ENCODE measurements around the gene CASZ1.

CASZ1 gene

DNA sequence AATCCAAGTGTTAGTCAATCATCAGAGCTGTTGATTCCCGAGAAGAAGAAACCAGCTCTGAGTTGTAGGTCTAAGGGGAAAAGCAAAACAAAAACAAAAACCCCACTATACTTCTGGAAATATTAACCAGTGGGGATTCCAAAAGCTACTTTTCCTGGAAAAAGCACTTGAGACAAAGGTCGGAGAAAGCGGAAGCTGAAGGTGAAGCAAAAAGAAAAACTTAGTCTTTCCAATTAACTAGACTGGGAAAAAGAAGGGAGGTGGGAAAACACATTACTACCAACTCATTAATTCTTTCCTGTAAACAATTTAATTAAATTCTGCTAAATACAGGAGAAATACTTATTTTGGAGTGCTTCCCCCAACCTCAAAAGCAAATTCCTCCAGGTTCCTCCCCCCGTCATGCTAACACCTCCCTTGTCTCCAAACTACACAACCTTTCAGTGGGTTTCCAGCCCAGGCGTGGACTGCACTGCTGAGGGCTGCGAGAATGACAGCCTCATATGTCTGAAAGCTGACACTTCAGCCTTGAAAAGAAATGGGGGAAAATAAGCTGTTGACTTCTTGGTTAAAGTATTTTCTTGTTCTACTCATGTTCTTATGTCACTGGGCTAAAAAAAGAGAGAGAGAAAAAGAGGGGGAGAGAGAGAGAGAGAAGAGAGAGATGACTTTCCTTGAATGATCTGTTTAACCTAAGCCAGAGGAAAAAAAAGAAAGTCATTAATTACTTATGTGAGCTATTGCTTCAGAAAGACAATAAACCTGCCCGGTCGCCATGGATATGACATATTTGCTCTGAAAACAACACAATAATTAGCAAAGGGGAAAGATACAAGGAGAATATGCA is 5.1 kb downstream of the CASZ1 start:
- DNase-seq: peak; percentile 54

GRCh38 chr1:10789803-10790702 is 6.4 kb downstream of the CASZ1 start:
- DNase-seq: peak; percentile 60

GRCh38 chr1:10789047-10789791 is 7.2 kb downstream of the CASZ1 start:
- DNase-seq: peak; percentile 76

GRCh38 chr1:10788592-10789006 is 7.8 kb downstream of the CASZ1 start:
- DNase-seq: no peak

DNA sequence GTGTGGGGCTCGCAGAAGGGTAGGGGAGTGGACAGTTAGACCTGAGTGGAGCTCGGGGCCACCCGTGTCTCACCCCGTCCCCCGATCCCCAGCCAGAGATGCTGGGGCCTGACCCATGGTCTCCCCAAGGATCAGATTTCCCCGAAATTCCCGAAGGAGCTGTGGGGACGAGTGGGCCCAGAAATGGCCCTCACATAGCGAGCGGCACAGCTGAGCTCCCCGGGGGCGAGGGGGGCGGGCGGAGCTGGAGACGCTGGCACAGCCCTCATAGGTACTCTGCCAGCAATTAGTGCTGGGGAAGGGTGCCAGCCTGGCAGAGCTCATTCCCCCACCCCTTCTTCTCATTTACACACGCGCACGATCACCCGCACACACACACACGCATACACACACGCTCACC is 9.2 kb downstream of the CASZ1 start:
- DNase-seq: no peak

DNA sequence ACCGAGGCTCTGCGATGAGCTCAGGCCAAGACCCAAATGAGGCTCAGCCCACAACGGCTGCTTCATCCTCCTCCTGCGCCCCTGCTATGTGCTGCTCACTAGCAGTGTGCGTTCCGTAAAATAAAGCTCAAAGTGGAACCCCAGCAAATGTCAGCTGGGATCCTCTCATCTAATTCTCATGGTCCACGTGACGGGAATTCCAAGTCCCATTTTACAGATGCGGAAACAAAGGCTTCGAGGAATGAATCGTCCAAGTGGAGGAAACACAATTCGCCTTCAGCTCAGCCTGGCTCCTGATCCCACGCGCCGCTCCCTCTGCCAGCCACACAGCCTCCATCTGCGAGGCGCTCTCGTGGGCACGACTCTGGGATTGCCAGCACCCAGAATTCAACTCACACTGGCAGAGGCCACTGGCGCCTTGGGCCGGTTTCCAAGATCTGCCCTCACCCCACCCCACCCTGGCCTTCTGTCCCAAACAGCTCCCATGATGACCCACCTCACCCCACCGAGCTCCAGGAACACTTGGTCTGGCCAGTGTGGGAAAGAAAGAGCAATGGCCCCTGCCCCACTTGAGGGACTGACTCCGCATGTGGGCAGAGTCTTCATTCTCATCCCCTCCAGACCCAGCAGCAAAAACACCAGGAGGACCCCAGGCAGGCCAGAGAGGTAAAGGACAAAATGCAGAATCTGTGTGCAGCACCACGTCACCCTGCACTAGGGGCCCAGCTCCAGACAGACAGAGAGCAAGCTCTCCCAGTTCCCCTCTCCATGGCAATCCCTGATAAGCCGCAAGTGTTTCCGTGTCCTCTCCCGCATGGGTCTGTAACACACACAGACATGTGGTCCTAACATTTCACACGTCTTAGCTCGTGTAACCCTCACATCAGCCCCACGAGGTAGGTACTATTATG is 10.5 kb downstream of the CASZ1 start:
- peak; percentile 41 for DNase-seq

GRCh38 chr1:10784998-10785727 is 11.3 kb downstream of the CASZ1 start:
- no peak for DNase-seq

- DNase-seq: no peak
Observed at GRCh38 chr1:10782491-10783244, 13.8 kb downstream of the CASZ1 start.

GRCh38 chr1:10781137-10781536 is 15.3 kb downstream of the CASZ1 start:
- DNase-seq: no peak

DNA sequence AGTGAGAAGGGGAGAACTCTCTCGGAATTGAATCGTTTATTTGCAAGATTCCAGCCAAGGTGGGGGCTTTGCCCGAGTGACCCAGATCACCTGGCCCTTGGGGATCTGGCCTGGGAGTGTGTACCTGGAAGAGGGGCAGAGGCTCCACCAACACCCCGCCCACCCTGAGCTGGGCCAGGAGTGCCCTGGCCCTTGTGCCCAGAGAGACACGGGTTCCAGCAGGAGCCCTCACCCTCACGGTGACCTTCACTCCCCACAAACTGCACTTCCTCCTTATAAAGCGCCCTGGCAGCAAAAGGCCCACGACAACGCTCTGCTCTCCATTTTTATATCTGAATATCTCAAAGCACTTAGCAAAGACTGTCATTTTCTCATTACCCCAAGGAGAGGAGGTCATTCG is 16.6 kb downstream of the CASZ1 start:
- DNase-seq: no peak

- DNase-seq: no peak
Observed at GRCh38 chr1:10779201-10779600, 17.2 kb downstream of the CASZ1 start.

DNA sequence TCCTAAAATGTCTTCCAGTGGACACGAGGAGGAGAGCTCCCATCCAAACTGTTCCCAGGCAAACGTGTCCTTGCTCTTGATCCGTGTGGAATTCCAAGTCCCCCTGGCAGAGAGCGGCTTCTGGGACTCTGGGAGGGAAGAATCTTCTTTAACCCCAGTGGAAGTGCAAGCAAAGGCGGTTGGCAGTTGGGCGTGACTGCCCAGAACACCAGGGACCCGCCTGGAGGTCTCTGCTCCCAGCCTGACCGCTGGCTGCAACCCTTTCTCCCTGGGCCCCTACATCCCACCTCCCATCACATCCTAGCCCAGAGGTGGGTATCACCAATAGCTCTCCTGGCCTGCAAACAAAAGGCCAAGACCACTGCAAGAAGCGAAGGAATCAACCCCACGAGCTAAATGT is 17.8 kb downstream of the CASZ1 start:
- DNase-seq: no peak

DNA sequence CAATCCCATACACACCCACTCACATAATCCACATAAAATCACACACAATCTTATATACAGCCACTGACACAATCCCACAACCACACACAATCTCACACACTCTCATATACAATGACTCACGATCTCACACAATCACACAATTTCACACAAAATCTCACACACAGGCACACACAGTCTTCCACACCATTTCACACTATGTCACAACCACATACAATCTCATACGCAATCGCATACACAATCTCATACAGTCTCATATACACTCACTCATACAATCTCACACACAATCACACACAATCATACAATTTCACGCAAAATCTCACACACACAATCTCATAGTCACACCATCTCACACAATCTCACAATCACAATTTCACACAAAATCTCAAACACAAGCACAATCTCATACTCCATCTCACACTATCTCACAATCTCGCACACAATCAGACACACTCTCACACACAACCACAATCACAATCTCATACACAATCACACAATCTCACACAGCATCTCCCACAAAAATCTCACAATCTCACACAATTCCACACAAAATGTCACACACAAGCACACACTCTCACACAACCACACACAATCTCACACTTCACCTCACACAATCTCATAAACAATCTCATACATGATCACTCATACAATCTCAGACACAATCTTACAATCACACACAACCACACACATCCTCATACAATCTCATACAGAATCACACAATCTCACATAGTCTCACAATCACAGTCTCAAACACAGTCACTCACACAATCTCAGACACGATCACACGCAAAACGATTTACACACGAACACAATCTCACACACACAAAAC is 18.5 kb downstream of the CASZ1 start:
- no peak for DNase-seq

DNA sequence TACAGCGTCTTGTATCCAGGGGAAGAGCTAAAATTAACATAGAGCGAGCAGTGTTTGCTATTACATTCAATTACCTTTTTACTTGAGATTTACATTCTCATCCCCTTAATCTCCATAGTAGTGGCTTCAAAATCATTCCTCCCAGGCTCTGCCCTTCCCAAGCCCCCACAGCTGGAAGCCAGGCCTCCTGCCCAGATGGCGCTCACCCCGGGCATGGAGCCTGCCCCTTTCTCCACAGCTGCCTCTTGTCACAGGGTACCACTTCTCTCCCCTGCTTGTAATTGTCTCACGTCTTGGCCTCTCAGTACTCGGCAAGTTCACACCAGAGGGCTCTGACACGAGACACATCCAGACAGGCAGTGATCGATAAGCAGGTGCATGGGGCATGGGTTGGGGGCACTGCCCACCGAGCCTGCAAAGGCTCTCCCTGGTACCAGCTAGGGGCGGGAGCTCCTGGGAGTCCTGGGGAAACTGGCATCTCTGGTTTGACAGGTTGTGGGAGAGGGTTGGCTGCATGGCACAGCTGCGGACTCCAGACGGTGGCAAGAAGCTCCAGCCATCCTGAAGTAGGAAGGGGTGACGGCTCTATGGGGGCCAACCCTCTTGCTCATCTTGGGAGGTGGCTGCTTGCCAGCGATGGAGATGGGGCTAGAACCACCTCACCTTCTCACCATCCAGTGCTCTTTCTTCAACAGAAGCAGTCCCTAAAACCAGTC is 20.1 kb downstream of the CASZ1 start:
- DNase-seq: no peak

- no peak for DNase-seq
Observed at GRCh38 chr1:10775763-10776162, 20.7 kb downstream of the CASZ1 start.

DNA sequence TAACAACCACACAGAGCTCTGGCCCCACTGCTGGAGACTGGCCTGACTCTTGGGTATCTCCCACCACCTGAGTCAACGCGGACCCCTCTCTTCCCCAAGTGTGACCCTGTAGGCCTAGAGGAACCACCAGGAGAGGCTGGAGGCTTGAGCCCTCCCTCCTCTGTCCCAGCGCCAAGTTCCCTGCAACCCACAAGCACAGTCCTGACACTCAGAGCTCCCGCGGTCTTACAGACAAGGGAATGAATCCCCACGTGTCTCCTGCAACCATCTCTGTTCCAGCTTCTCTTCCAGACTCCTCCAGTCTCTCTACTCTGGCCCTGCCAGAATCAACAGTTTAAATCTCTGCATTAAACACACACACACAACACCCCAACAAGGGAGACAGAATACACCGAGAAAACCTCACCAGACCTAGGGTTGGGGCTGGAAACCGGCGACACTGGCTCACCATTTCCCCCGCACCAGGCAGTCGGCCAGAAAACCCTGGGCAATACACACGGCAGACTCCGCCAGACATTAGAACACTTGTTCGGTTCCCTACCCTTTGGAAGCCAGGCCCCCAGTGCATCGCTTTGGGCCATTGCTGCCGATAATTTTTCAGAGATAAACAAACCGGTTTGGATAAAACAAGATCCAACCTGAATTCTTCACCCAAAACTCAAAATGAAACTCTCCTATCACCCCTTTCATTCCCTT is 21.7 kb downstream of the CASZ1 start:
- no peak for DNase-seq

DNA sequence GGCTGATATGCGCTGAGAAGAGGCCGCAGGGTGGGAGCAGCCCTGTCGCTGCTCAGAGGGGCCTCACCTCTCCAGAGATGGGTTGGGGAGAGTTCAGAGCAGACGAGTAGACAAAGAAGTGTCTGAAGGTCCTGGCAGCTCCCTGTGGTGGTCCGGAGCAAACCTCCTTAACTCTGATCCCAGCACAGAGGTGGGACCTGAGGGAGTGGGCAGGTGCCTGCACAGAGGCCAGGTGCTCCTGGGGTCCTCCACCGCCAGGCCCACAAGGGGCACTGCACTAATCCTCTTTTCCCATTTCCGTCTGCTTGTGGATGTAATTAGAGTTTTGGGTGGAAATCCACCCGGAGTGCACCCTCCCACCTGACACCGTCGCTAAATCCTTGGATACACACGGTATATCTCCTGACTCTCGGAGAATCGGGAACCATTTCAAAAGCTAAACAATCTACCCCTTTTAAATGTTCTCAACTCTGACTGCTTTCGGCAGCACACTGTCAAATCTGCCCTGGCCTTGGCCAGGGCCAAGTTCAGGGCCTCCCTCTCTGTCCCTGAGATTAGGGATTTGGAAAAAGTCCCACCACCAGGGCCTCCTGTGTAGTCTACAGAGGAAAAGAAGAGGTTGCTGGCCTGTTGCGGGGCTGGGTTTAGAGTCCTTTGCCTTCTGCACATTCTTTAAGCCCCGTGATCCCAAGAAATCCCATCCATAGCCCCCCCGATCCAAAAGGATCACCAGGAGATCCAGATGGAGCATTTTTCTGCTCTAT is 22.4 kb downstream of the CASZ1 start:
- peak; percentile 48 for DNase-seq

DNA sequence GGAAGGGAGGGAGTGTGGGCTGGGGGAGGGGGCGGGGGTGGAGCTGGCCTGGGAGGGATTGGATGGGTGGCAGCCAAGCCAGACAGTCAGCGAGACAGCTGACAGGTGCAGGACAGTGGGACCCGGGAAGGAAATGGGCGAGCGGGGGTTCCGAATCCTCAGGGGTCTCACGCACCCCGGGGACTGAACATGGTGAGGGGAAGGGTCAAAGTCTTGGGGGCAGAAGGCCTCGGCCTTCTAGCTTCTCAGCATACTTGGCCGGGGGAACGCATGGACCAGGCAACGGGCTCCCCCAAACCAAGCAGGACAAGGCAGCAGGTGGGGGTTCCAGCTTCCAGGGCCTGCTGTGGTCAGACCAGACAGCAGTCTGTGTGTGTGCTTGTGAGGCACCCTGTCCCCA is 23.1 kb downstream of the CASZ1 start:
- no peak for DNase-seq
